ENCODE data around the gene CACNA1F. TPM values are rescaled to one million over a fixed set of nuclear protein-coding genes. Genes with fewer than 3 reads are reported as not detected.

CACNA1F gene
- total RNA-seq, 1 experiment from 2014 or later = not detected

GRCh38 chrX:49188468-49189076 lies 44.6 kb downstream of the CACNA1F start:
- Histone ChIP-seq H3K36me3 (ENCODE audit: low read depth) (no peaks in the 10 kb centered on the region), H3K9me3 (ENCODE audit: insufficient read depth, low read depth) (no peaks in the 10 kb centered on the region), H2AFZ (no peak overlapping the region), H3K9me2 (ENCODE audit: insufficient read depth) (no peaks in the 10 kb centered on the region), H3K4me3 (no peak overlapping the region), H3K79me2 (ENCODE audit: low read depth) (0 out of 2 replicates have a peak, but pooled peaks cover 6% of the 10 kb centered on the region), H3K4me1 (replicated peaks; ENCODE audit: insufficient read depth) (no peaks in the 10 kb centered on the region), H3F3A (ENCODE audit: insufficient read depth, low read depth) (no peaks in the 10 kb centered on the region), H3K27ac (no peak overlapping the region), H3K27me3 (ENCODE audit: insufficient read depth, low read depth) (no peaks in the 10 kb centered on the region), H4K20me1 (ENCODE audit: insufficient read depth) (no peaks in the 10 kb centered on the region), H3K4me2 (no peak overlapping the region)
- ChIA-PET POLR2A (ENCODE audit: unreplicated experiment) (interaction anchor here (0.6 kb wide), 1 partner anchor 43 kb away, joined by 3 read pairs; no protein-coding TSS in a partner anchor), CTCF (no interaction called here)
- DNase-seq = no peak
- BruUV-seq (replicated peaks) = no TSS peak
- intact Hi-C loops (cut with micrococcal nuclease; ENCODE audit: unreplicated experiment) = loop anchor here (10.0 kb wide), 1 partner anchor 144 kb away; the partner anchor contains the start of gene TFE3
- TF ChIP-seq EZH2 (IDR thresholded peaks at IDR 0.05; ENCODE audit: low read depth) (no peak), CTCF (conservative IDR thresholded peaks at IDR 0.05) (no peak)

- no peaks in the 10 kb centered on the region for H3K27me3 ChIP-seq (ENCODE audit: insufficient read depth, low read depth)
- no peak for DNase-seq
- H3K36me3 ChIP-seq (ENCODE audit: low read depth) = no peaks in the 10 kb centered on the region
- H2AFZ ChIP-seq = no peak overlapping the region
- no peak overlapping the region for H3K4me2 ChIP-seq
- H3F3A ChIP-seq (ENCODE audit: insufficient read depth, low read depth) = no peaks in the 10 kb centered on the region
- TF ChIP-seq CTCF (conservative IDR thresholded peaks at IDR 0.05) (no peak), EZH2 (IDR thresholded peaks at IDR 0.05; ENCODE audit: low read depth) (no peak)
- intact Hi-C loops (cut with micrococcal nuclease; ENCODE audit: unreplicated experiment) = loop anchor here (10.0 kb wide), 1 partner anchor 143 kb away; the partner anchor contains the start of gene TFE3
- ChIA-PET CTCF (no interaction called here), POLR2A (ENCODE audit: unreplicated experiment) (no interaction called here)
- 0 out of 2 replicates have a peak, but pooled peaks cover 6% of the 10 kb centered on the region for H3K79me2 ChIP-seq (ENCODE audit: low read depth)
- no peaks in the 10 kb centered on the region for H3K9me2 ChIP-seq (ENCODE audit: insufficient read depth)
- no peaks in the 10 kb centered on the region for H3K9me3 ChIP-seq (ENCODE audit: insufficient read depth, low read depth)
- no TSS peak for BruUV-seq (replicated peaks)
- no peak overlapping the region for H3K27ac ChIP-seq
- no peaks in the 10 kb centered on the region for H4K20me1 ChIP-seq (ENCODE audit: insufficient read depth)
- no peak overlapping the region for H3K4me3 ChIP-seq
- no peaks in the 10 kb centered on the region for H3K4me1 ChIP-seq (replicated peaks; ENCODE audit: insufficient read depth)
Observed at GRCh38 chrX:49187526-49187925, 45.6 kb downstream of the CACNA1F start.

GRCh38 chrX:49187028-49187394 lies 46.1 kb downstream of the CACNA1F start:
- ChIA-PET POLR2A (ENCODE audit: unreplicated experiment) (no interaction called here), CTCF (no interaction called here)
- H3K4me2 ChIP-seq = no peak overlapping the region
- no TSS peak for BruUV-seq (replicated peaks)
- no peaks in the 10 kb centered on the region for H3K36me3 ChIP-seq (ENCODE audit: low read depth)
- no peaks in the 10 kb centered on the region for H3K9me3 ChIP-seq (ENCODE audit: insufficient read depth, low read depth)
- DNase-seq = no peak
- no peak overlapping the region for H3K27ac ChIP-seq
- intact Hi-C loops (cut with micrococcal nuclease; ENCODE audit: unreplicated experiment) = loop anchor here (10.0 kb wide), 1 partner anchor 142 kb away; the partner anchor contains the start of gene TFE3
- H2AFZ ChIP-seq = no peak overlapping the region
- H3K27me3 ChIP-seq (ENCODE audit: insufficient read depth, low read depth) = no peaks in the 10 kb centered on the region
- H4K20me1 ChIP-seq (ENCODE audit: insufficient read depth) = no peaks in the 10 kb centered on the region
- H3K4me3 ChIP-seq = no peak overlapping the region
- H3K4me1 ChIP-seq (replicated peaks; ENCODE audit: insufficient read depth) = no peaks in the 10 kb centered on the region
- no peaks in the 10 kb centered on the region for H3F3A ChIP-seq (ENCODE audit: insufficient read depth, low read depth)
- no peaks in the 10 kb centered on the region for H3K9me2 ChIP-seq (ENCODE audit: insufficient read depth)
- no peak for TF ChIP-seq EZH2 (IDR thresholded peaks at IDR 0.05; ENCODE audit: low read depth)
- no peak for TF ChIP-seq CTCF (conservative IDR thresholded peaks at IDR 0.05)
- H3K79me2 ChIP-seq (ENCODE audit: low read depth) = 0 out of 2 replicates have a peak, but pooled peaks cover 6% of the 10 kb centered on the region
